ENCODE results near the gene OR52N1.

The OR52N1 gene

DNA sequence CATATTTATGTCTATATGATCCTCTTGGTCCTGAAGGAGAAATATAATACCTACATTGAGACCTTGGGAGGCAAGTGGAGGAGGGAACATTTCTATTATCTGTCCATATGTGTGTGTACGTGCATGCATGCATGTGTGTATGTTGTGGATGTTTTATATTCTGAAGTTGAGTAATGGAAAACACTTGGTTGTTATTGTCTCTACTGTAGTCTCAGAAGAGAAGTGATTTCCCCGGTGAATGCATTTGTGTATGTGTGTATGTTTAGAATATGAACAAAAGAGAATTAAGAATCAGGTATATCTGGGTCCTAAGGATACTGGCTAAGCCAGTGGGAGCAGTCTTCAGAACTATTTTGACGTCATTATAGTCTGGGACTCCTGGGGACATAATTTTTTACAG is at the start of gene OR52N1:
OR52N1 (minus strand) TSS at position 101 of the 400 bp plus-strand sequence. CDS start 2,449 bp downstream, outside the sequence.
- no peak for TF ChIP-seq GATA3 (IDR thresholded peaks at IDR 0.05; ENCODE audit: low read depth, low read length)
- TF ChIP-seq GATA2 (IDR thresholded peaks at IDR 0.05; ENCODE audit: low read depth, low read length) = no peak

DNA sequence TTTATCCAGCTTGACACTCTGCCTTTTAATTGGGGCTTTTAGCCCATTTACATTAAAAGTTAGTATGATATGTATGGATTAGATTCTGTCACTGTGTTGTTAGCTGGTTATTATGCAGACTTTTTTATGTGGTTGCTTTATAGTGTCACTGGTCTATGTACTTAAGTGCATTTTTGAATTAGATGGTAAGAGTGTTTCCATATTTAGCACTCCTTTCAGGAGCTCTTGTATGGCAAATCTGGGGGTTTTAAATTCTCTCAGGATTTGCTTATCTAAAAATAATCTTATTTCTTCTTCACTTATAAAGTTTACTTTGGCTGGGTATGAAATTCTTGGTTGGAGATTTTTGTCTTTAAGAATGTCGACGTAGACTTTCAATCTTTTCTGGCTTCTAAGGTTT is 46.6 kb upstream of the OR52N1 start:
- no peak for TF ChIP-seq GATA2 (IDR thresholded peaks at IDR 0.05; ENCODE audit: low read depth, low read length)

DNA sequence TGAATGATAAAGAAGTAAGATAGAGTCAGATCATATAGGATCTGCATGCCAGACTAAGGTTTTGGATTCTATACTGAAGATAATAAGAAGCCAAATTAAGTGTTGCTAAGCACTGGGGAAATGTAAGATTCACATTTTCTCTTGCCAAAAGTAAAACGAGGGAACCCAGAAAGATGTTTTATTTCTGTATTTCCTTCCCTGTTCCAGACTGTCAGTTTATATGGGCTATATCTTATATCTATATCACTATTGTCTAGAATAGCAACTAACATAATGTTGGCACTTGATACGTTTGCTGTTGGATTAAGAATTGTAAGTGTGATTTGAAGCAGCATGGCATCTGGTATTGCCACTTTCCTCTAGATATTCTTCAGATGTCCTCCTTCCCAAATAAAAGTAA is 42.4 kb upstream of the OR52N1 start:
- TF ChIP-seq GATA2 (IDR thresholded peaks at IDR 0.05; ENCODE audit: low read depth, low read length) (no peak), GATA3 (IDR thresholded peaks at IDR 0.05; ENCODE audit: low read depth, low read length) (no peak)

DNA sequence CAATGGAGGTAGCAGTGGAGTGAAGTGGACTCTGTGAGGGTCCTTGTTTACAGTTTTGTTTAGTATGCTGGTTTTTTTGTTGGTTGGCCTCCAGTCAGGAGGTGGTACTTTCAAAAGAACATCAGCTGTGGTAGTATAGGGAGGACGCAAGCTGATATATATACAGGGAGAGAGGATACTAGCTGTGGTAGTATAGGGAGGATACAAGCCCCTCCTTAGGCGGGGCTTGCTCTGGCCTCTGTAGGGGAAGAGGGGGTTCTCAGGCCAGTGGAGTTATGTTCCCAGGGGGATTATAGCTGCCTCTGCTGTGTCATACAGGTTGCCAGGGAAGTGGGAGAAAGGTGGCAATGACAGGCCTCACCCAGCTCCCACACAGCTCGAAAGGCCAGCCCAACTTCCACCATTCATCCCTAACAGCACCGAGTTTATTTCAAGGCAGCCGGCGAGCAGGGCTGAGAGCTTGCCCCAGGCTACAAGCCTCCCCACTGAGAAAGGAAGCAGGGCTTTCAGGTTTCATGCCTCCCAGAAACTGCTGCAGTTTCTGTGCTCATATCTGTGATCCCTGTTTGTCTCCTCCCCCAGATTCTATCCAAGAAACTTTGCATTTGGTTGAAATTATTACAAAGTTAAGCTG is 40.2 kb upstream of the OR52N1 start:
- TF ChIP-seq GATA3 (IDR thresholded peaks at IDR 0.05; ENCODE audit: low read depth, low read length) = no peak
- no peak for TF ChIP-seq GATA2 (IDR thresholded peaks at IDR 0.05; ENCODE audit: low read depth, low read length)

DNA sequence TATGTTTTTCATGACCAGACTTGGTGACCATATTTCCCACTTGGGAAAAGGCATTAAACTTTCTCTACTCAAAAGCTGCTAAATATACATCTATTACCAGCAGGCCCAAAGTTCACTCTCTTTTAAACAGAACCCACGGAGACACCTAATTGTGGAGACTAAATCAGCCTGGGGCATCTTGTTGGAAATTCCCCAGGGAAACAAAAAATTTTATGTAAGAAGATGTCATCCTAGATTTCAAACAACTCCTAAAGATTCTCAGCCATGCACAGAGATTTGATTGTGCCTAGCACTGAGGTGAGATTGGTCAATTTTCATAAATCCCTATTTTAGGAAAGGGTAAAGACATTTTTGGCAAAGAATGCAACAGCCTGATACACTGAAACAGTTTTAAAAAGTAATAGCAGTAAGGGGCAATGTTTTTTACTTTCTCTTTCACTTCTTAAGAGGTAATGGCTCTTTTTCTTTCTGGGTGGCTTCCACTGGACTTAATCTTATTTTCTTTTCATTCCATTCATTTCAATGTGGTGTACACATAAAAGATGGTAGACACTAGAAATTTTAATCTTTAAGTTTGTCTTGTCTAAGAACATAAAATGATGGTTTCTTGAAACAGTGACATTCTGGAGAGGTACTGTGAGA is 27.3 kb upstream of the OR52N1 start:
- TF ChIP-seq GATA3 (IDR thresholded peaks at IDR 0.05; ENCODE audit: low read depth, low read length) (no peak), GATA2 (IDR thresholded peaks at IDR 0.05; ENCODE audit: low read depth, low read length) (no peak)

DNA sequence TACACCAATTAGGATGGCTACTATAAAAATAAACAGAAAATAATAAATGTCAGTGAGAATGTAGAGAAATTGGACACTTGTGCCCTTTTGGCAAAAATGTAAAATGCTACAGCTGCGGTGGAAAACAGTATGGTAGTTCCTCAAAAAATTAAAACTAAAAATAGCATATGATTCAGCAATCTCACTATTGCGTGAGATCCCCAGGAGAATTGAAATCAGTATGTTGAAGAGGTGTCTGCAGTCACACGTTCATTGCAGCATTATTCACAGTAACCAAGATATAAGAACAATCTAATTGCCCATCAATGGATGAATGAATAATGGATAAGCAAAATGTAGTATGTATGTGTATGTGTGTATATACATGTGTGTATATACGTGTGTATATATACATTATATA is 24.5 kb upstream of the OR52N1 start:
- no peak for TF ChIP-seq GATA3 (IDR thresholded peaks at IDR 0.05; ENCODE audit: low read depth, low read length)
- TF ChIP-seq GATA2 (IDR thresholded peaks at IDR 0.05; ENCODE audit: low read depth, low read length) = no peak

DNA sequence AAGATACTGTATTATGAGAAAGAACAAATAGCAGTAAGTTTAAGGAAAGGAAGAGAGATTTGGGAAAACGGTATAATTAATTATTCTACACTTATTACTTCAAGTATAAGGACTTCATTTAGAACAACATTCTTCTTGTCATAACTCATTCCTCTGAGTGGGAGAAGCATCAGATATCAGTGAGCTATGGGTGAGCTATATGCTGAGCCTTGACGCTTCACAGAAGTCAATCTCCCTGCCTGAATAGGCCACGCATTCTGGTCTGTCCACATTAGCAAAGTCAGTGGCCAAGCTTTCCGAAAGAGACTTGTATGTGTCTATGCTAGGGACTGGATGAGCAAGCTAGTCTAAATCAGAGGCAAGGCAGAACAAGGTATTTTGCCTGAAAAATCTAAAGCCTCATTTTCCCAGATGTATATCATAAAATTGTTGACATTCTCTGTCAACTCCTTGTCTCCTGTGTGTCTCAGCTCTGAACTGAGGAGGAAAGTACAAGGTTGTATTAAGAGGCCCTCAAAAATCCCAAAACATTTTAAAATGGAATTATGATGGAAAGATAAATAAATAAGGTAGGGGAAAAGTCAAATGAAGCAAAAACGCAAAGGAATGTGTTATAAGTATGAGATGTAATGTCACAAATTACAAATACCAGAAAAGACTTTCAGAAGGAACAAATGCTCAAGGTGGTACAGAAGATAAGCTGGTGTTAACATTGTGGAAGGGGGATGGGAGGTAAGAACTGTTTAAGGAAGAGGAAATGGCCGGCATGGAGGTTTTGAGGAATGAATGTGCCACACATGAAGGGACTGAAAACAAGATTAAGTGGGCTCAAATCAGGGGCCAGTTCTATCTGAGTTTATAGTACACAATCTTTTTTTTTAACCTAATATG is 19.1 kb upstream of the OR52N1 start:
- no peak for TF ChIP-seq GATA2 (IDR thresholded peaks at IDR 0.05; ENCODE audit: low read depth, low read length)
- TF ChIP-seq GATA3 (IDR thresholded peaks at IDR 0.05; ENCODE audit: low read depth, low read length) = no peak

DNA sequence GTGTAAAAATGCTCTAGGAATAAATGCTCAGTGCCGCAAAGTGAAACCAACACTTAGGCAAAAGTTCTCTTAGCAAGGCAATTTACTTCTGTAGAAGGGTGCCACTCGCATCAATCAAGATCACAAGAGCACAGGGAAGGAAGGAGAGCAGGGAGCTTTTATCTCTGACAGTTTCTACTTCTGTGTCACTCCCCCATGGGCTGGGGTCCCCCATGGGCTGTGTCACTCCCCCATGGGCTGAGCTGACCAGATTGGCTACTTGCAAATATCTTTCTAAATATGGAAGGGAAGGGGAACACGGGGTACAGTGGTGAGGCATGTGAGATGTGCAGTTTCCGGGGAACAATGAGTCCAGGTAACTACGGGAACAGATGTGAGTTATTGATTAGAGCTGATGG is 18.1 kb upstream of the OR52N1 start:
- TF ChIP-seq GATA3 (IDR thresholded peaks at IDR 0.05; ENCODE audit: low read depth, low read length) (no peak), GATA2 (IDR thresholded peaks at IDR 0.05; ENCODE audit: low read depth, low read length) (no peak)

DNA sequence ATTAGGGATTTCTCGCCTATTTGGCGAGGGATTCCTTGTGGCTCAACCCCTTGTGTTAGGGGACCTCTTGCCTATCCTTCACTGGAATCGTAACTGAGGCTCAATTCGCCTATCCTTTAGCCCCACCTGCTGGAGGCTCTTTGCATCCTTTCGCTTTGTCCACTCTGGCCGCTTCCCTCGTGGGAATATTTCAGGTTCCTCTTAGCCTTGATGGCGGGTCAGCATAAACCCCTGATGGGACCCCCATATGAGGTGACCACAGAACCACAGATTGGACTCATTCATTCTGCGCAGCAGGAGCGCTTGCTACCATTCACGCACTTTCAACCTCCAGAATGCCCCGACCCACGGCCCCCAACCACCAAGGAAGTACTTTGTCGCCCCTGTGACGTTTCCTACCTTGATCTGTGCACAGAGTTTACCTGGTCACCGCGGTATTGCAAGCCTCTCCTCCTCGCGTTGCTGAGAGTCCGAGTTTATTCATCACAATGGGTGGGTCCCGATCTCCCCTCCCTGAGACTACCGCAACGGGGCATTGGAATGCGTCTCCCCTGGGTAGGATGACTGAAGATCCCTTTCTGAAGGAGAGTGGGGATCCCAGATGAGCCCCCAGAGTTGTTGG is 17.5 kb upstream of the OR52N1 start, which contains the start of gene OR52N2:
OR52N2 (plus strand) TSS at position 425 of the 622 bp plus-strand sequence. CDS start 11,412 bp downstream, outside the sequence.
- no peak for TF ChIP-seq GATA3 (IDR thresholded peaks at IDR 0.05; ENCODE audit: low read depth, low read length)
- TF ChIP-seq GATA2 (IDR thresholded peaks at IDR 0.05; ENCODE audit: low read depth, low read length) = no peak

DNA sequence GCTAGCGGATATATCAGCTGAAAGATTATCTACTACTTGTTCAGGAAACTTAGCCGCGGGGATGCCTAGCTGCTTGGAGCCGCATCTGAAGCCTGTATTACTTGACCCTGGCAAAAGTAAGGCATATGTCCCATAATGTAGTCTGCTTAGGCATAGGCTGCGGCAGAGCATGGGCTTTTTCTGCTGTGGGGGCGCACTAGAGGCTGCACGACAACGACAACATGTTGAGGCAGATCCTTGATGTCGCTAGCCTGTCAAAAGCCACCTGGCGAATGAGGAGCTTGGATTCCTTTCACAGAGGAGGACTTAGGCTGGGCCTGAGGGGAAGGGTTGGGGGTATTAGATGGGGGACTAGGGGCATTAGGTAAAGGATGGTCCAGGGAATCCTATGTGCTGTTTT is 16.5 kb upstream of the OR52N1 start:
- TF ChIP-seq GATA3 (IDR thresholded peaks at IDR 0.05; ENCODE audit: low read depth, low read length) (no peak), GATA2 (IDR thresholded peaks at IDR 0.05; ENCODE audit: low read depth, low read length) (no peak)

DNA sequence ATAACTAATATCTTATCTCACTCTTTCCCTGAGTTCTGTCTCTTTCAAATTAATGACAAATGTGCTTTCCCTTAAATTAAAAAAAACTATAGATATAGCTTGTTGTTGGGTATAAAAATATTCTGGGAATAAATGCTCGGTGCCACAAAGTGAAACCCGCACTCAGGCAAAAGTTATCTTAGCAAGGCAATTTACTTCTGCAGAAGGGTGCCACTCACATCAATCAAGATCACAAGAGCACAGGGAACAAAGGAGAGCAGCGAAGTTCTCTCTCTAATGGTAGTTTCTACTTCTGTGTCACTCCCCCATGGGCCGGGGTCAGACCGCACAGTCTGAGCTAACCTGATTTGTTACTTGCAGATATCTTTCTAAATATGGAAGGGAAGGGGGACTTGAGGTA is 12.9 kb upstream of the OR52N1 start:
- TF ChIP-seq GATA3 (IDR thresholded peaks at IDR 0.05; ENCODE audit: low read depth, low read length) = no peak
- TF ChIP-seq GATA2 (IDR thresholded peaks at IDR 0.05; ENCODE audit: low read depth, low read length) = no peak

DNA sequence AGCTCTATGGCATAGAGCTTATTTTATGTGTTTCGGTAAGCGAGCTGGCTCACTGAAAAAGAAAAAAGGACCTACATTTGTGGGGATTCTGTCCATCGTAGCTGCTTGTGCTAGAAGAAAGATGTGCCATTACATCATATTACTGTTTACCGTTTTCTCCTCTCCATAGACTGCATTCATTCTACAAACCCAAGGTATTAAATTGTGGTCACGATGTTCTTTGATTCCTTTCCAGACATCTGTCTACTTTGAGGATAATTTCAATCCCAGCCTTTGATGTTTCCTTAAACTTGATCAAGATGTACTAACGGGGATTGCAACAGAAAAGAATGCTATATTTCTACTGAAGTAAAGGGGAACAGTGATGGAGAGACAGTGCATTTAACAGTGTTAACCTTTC is 5.5 kb upstream of the OR52N1 start:
- TF ChIP-seq GATA2 (IDR thresholded peaks at IDR 0.05; ENCODE audit: low read depth, low read length) (no peak), GATA3 (IDR thresholded peaks at IDR 0.05; ENCODE audit: low read depth, low read length) (no peak)

DNA sequence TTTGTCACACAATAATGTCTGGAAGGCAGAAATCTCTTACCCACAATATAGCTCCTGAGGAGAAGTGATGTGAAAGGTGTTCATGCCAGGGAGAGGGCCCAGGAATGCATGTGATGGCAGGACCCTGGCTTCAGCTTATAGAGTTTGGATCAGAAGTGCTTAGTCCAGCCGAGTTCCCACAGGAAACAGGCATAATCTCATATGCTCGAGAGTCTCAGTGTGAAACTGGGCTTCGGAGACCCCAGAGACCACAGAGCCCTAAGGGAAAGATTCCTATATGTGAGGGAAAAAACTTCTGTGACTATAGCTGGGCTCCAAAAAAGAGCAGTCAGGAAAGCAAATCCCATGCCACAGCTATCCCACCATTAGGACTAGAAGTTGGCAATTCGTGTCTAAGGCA is 7.8 kb downstream of the OR52N1 start, which contains the start of gene OR52N5:
OR52N5 (minus strand) TSS at position 101 of the 400 bp plus-strand sequence. CDS start 4,721 bp downstream, outside the sequence.
- no peak for TF ChIP-seq GATA2 (IDR thresholded peaks at IDR 0.05; ENCODE audit: low read depth, low read length)
- no peak for TF ChIP-seq GATA3 (IDR thresholded peaks at IDR 0.05; ENCODE audit: low read depth, low read length)

DNA sequence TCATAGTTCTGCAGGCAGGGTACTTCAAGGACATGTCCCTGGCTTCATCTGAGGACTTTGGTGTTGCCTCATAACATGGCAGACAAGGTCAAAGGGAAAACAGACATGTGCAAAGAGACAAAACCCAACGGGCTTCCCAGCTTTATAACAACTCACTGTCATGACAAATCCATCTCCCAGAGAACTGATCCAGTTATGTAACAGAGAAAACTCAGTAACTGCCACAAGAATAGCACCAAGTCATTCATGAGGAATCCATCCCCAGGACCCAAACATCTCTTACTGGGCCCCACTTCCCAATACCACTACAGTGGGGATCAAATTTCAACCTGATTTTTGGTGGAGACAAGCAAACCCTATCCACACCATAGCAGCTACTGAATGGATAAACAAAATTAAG is 24.0 kb downstream of the OR52N1 start:
- TF ChIP-seq GATA3 (IDR thresholded peaks at IDR 0.05; ENCODE audit: low read depth, low read length) (no peak), GATA2 (IDR thresholded peaks at IDR 0.05; ENCODE audit: low read depth, low read length) (no peak)

Data from SH-SY5Y (cell line).